Ectodermal cell (in vitro differentiated cells): ENCODE measurements around the gene AR.

ENCODE experiments used
- H3K27ac ChIP-seq: 2 replicates; pipeline ENCODE4 v1.7.0; 2013; ENCODE audit warnings: mild to moderate bottlenecking, low read depth, low read length; ENCODE audit not compliant: insufficient read depth, poor library complexity, severe bottlenecking
- H3K27me3 ChIP-seq: 2 replicates; pipeline ENCODE4 v1.7.0; 2013; ENCODE audit warnings: mild to moderate bottlenecking, low read length; ENCODE audit not compliant: insufficient read depth, control insufficient read depth, poor library complexity, severe bottlenecking
- H3K36me3 ChIP-seq: one replicate; pipeline ENCODE4 v1.7.0; 2013; ENCODE audit warnings: low read length; ENCODE audit not compliant: control insufficient read depth, insufficient read depth
- H3K4me1 ChIP-seq: one replicate; pipeline ENCODE4 v1.7.0; 2013; ENCODE audit warnings: low read length; ENCODE audit not compliant: control insufficient read depth, insufficient read depth
- H3K4me3 ChIP-seq: 2 replicates; pipeline ENCODE4 v1.7.0; 2013; ENCODE audit warnings: low read depth, low read length, control low read depth; ENCODE audit not compliant: insufficient read depth
- H3K9me3 ChIP-seq: 2 replicates; pipeline ENCODE4 v1.7.0; 2013; ENCODE audit warnings: mild to moderate bottlenecking, low read length, moderate library complexity; ENCODE audit not compliant: control insufficient read depth
- WGBS, 2 experiments: methylation state at CpG; one replicate each; pipeline ENCODE4 v1.1.7; 2013; ENCODE audit warnings: missing lambda C conversion rate in 2 of 2; 5-methylcytosine and 5-hydroxymethylcytosine counted together

The AR gene

GRCh38 chrX:67564475-67564874, 20.7 kb downstream of the AR start:
- H3K27ac ChIP-seq, result no peak overlapping the region
- WGBS, 2 experiments, result 89 to 100% methylated on average over 1 of the region's 1 CpG

DNA sequence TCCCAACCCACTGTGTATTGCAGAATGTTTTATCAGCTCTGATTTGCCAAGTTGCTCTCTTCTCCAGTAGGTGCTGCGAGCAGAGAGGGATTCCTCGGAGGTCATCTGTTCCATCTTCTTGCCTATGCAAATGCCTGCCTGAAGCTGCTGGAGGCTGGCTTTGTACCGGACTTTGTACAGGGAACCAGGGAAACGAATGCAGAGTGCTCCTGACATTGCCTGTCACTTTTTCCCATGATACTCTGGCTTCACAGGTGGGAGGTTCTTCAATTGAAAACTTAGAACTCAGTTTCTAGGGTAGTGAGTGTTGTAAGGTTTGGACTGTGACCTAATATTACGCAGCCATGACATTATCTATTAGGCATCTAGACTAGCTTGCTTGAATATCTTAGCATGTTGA, 24.9 kb downstream of the AR start:
- Histone ChIP-seq H3K36me3 (no peaks in the 10 kb centered on the region), H3K27me3 (no peaks in the 10 kb centered on the region), H3K27ac (no peak overlapping the region), H3K4me1 (no peaks in the 10 kb centered on the region), H3K9me3 (no peaks in the 10 kb centered on the region), H3K4me3 (no peak overlapping the region)
- WGBS, 2 experiments, result 81 to 94% methylated on average over 4 to 5 of the region's 5 CpGs

More at GRCh38 chrX:67564475-67564874, 20.7 kb downstream of the AR start:
- Histone ChIP-seq H3K4me3 (no peak overlapping the region), H3K9me3 (no peaks in the 10 kb centered on the region), H3K36me3 (no peaks in the 10 kb centered on the region), H3K27me3 (no peaks in the 10 kb centered on the region), H3K4me1 (no peaks in the 10 kb centered on the region)

- H3K9me3 ChIP-seq, result no peaks in the 10 kb centered on the region
- no peaks in the 10 kb centered on the region for H3K27me3 ChIP-seq
- H3K4me1 ChIP-seq, result no peaks in the 10 kb centered on the region
- H3K4me3 ChIP-seq, result no peak overlapping the region
- no peaks in the 10 kb centered on the region for H3K36me3 ChIP-seq
- no peak overlapping the region for H3K27ac ChIP-seq
Observed at GRCh38 chrX:67570839-67571238, 27.0 kb downstream of the AR start.

DNA sequence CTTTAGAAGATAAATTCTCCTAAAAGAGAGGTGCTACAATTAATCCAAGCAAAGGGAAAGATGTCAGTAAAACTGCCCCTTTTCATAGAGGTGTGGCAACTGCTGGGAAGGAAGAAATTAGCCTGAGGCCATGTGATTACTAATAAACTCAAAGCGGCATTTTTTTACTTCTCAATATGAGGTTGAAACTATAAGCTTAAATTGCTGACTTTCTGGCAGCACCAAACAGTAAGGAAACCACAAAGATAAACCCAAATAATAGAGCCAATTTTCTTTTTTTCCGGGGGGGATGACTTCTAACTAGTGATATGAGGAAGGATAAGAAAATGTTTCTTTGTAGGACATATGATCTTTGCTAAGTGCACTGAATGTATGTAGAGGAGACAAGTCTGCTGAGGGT, 30.9 kb downstream of the AR start:
- Histone ChIP-seq H3K27me3 (no peaks in the 10 kb centered on the region), H3K4me1 (no peaks in the 10 kb centered on the region), H3K27ac (no peak overlapping the region), H3K4me3 (no peak overlapping the region), H3K9me3 (no peaks in the 10 kb centered on the region), H3K36me3 (no peaks in the 10 kb centered on the region)
- WGBS, 2 experiments, result 90 to 100% methylated on average over 1 to 2 of the region's 2 CpGs

GRCh38 chrX:67582436-67582835, 38.6 kb downstream of the AR start:
- WGBS, 2 experiments, result 91 to 100% methylated on average over 2 of the region's 4 CpGs
- no peaks in the 10 kb centered on the region for H3K9me3 ChIP-seq
- H3K4me1 ChIP-seq, result no peaks in the 10 kb centered on the region
- H3K27me3 ChIP-seq, result no peaks in the 10 kb centered on the region
- no peak overlapping the region for H3K4me3 ChIP-seq
- no peaks in the 10 kb centered on the region for H3K36me3 ChIP-seq
- H3K27ac ChIP-seq, result no peak overlapping the region

- Histone ChIP-seq H3K27me3 (no peaks in the 10 kb centered on the region), H3K4me1 (no peaks in the 10 kb centered on the region), H3K36me3 (no peaks in the 10 kb centered on the region), H3K27ac (no peak overlapping the region), H3K4me3 (no peak overlapping the region), H3K9me3 (no peaks in the 10 kb centered on the region)
- 73% methylated on average over 1 of the region's 1 CpG; no CpG with 5 or more reads in 1 of the 2 experiments for WGBS, 2 experiments
Observed at GRCh38 chrX:67583171-67583570, 39.4 kb downstream of the AR start.

DNA sequence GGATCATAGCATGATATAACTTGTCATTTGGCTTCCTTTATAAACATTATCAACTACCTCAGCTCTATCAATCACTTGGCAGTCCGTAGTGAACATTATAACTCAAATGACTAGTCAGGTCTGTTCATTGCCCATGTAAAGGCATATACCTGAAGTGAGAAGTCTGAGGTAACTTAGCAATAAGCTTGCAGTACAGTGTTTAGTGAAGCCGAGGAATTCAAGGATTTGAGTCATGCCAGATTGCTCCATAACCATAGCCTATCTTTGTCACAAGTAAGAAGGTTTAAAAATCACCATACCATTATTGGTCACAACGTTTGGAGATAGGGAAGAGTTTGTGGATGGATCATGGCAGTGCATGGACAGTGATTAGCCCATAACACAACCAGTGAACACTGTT, 41.6 kb downstream of the AR start:
- no peaks in the 10 kb centered on the region for H3K27me3 ChIP-seq
- no peaks in the 10 kb centered on the region for H3K4me1 ChIP-seq
- H3K4me3 ChIP-seq, result no peak overlapping the region
- no peaks in the 10 kb centered on the region for H3K9me3 ChIP-seq
- no peak overlapping the region for H3K27ac ChIP-seq
- 94 to 100% methylated on average over 1 to 3 of the region's 3 CpGs for WGBS, 2 experiments
- H3K36me3 ChIP-seq, result no peaks in the 10 kb centered on the region

GRCh38 chrX:67587946-67588624, 44.3 kb downstream of the AR start:
- Histone ChIP-seq H3K36me3 (no peaks in the 10 kb centered on the region), H3K27ac (no peak overlapping the region), H3K4me1 (no peaks in the 10 kb centered on the region), H3K27me3 (no peaks in the 10 kb centered on the region), H3K9me3 (no peaks in the 10 kb centered on the region), H3K4me3 (no peak overlapping the region)
- WGBS, 2 experiments, result 89 to 96% methylated on average over 3 of the region's 3 CpGs

DNA sequence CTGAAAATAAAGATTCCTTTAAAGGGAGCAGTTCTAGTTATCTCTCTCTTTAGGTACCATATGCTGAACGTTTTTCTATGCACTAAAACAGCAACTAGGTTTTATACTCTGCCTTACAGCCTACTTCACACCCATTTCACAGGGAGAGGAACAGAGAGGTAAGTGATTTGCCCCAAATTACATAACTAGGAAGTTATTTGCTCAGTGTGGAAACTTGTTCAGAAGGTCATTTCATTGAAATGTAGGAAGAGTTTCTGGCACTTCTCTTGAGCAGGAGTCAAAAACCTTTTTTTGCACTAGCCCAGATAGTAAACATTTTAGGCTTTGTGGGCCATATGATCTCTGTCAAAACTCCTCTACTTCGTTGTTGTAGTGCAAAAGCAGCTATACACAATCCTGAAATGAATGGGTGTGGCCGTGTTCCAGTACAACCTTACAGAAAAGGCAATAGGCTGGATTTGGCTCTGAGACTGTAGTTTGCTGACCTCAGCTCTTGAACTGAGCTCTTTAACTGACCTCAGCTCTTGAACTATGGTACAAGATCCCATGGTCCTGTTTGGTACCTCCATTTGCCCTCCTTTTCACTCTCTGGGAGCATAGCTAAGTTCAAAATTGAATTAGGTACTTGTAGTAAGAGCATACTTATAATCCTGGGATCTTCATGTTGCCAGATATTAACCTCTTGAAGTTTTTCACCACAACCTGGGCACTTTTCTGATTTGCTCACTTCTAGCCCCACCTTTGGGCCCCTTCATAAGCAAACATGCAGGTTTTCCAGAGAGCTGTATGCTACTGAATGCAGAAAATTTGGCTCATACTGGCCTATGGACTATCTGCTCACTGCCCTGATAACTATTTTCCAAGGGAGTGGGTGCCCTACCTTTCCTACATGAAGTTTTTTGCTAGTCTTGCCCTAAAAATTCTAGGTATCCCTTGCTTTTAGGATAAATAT, 53.3 kb downstream of the AR start:
- Histone ChIP-seq H3K27ac (no peak overlapping the region), H3K4me3 (no peak overlapping the region), H3K36me3 (no peaks in the 10 kb centered on the region), H3K4me1 (no peaks in the 10 kb centered on the region), H3K9me3 (no peaks in the 10 kb centered on the region), H3K27me3 (no peaks in the 10 kb centered on the region)
- WGBS, 2 experiments, result 89 to 96% methylated on average over 2 to 3 of the region's 3 CpGs

- H3K36me3 ChIP-seq, result no peaks in the 10 kb centered on the region
- WGBS, 2 experiments, result no CpG with 5 or more reads among the region's 3 CpGs
- H3K4me1 ChIP-seq, result no peaks in the 10 kb centered on the region
- no peak overlapping the region for H3K27ac ChIP-seq
- no peaks in the 10 kb centered on the region for H3K9me3 ChIP-seq
- H3K4me3 ChIP-seq, result no peak overlapping the region
- no peaks in the 10 kb centered on the region for H3K27me3 ChIP-seq
Observed at GRCh38 chrX:67599532-67599931, 55.7 kb downstream of the AR start.
